Gastrocnemius medialis (tissue), 4 donors: ENCODE measurements around the gene GPER1. TPM values are rescaled to one million over a fixed set of nuclear protein-coding genes. Genes with fewer than 3 reads are reported as not detected.

ENCODE experiments used
- ATAC-seq, 2 donors: fragments of 150-250 bp; one replicate each; pipeline ENCODE4 v1.9.1; 2016
- DNase-seq, 2 donors: peaks; one replicate each; pipeline ENCODE4 v3.0.0-alpha.2; 2019
- H3K27ac ChIP-seq, 4 donors: fragments of 200-600 bp; sonication (generic); 1 replicate in 1 of 4; 2 replicates in 3 of 4; pipeline ENCODE4 v1.5.1; 2016 to 2018; ENCODE audit warnings: mild to moderate bottlenecking in 2 of 4, moderate library complexity in 1 of 4
- H3K27me3 ChIP-seq, 3 donors: fragments of 200-600 bp; sonication (generic) in 2 of 3; 1 replicate in 1 of 3; 2 replicates in 2 of 3; pipeline versions ENCODE4 v1.5.1 to v1.6.0; 2016 to 2019; ENCODE audit warnings: mild to moderate bottlenecking in 1 of 3, moderate library complexity in 1 of 3
- H3K36me3 ChIP-seq, 2 donors: fragments of 200-600 bp; sonication (generic) in 1 of 2; one replicate each; pipeline ENCODE4 v1.5.1; 2017 to 2018
- H3K4me1 ChIP-seq, 2 donors: fragments of 200-600 bp; sonication (generic) in 1 of 2; one replicate each; pipeline ENCODE4 v1.5.1; 2016 to 2017; ENCODE audit warnings: mild to moderate bottlenecking in 2 of 2
- H3K4me3 ChIP-seq, 4 donors: fragments of 200-600 bp; sonication (generic) in 3 of 4; 1 replicate in 1 of 4; 2 replicates in 3 of 4; pipeline ENCODE4 v1.5.1; 2016 to 2019; ENCODE audit warnings: mild to moderate bottlenecking in 2 of 4
- H3K9me3 ChIP-seq, 3 donors: fragments of 200-600 bp; sonication (generic) in 2 of 3; 1 replicate in 1 of 3; 2 replicates in 2 of 3; pipeline ENCODE4 v1.5.1; 2016 to 2019
- POLR2A ChIP-seq, 2 donors: fragments of 450-650 bp; IDR thresholded peaks; one replicate each; pipeline ENCODE4 v1.6.1; 2017; ENCODE audit warnings: antibody characterized with exemption in 2 of 2, mild to moderate bottlenecking in 2 of 2, moderate library complexity in 2 of 2
- in situ Hi-C, 4 donors: fragments of 200-750 bp; cut with MboI; loops; one replicate each; pipeline versions ENCODE4 v1.15.0 to v1.8.0; 2017; ENCODE audit warnings: low sequenced_read_pairs in 4 of 4
- intact Hi-C: fragments of 100-400 bp; cut with DNase I; formaldehyde crosslinking; loops from one replicate; pipeline ENCODE4 v1.15.1; 2023; ENCODE audit warnings: low total_unique reads
- total RNA-seq, 4 donors: library from RNA; depleted of rRNA; stranded (reverse); fragments of >200 nt; gene quantifications; one replicate each; pipeline versions ENCODE4 v1.1.0 to v1.2.3, GENCODE V29; 2016
- TF ChIP-seq, protein P1 (sequence below), 5 experiments: fragments of 450-650 bp in 3 of 5; fragments of 200-600 bp in 2 of 5; sonication (generic) in 2 of 5; IDR thresholded peaks in 4 of 5; conservative IDR thresholded peaks in 1 of 5; 1 replicate in 4 of 5; 2 replicates in 1 of 5; pipeline ENCODE4 v1.5.1; 2016 to 2019; ENCODE audit warnings: antibody characterized with exemption in 5 of 5, mild to moderate bottlenecking in 3 of 5, moderate library complexity in 3 of 5

The GPER1 gene
- total RNA-seq, 4 donors from 2014 or later: 0.92 to 3.2 (median 2.1) TPM

DNA sequence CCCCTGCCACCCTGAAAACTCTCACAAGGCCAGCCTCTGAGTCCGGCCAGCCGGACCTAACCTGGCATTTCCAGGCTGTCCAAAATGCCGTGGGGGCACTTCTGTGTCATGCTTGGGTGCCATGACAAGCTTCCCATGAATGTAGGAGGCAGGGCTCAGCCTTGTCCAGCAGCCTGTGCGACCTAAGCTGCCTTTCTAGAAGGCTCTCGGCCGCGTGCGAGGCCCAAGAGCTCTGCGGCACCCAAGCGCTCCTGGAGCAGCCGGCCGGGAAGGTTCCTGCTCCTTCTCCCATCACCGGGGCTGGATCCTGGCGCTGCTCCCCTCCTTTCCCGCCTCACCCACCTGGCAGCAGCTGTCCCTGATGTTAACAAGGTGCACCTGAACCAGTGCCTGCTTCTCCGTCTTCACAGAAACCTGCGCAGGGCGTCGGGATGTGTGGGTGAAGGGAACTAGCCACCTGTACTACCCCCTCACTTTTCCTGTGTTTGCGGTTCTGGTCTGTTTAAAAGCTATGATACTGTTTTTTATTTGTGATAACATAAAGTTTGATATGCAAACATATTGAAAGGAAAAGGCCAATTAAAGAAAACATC is 6.1 kb downstream of the GPER1 start:
- Histone ChIP-seq H3K4me1 (peaks cover 5 to 8% of the 10 kb centered on the region in 2 donors), H3K9me3 (no peaks in the 10 kb centered on the region), H3K27ac (no peak overlapping the region), H3K36me3 (no peaks in the 10 kb centered on the region), H3K27me3 (no peaks in the 10 kb centered on the region), H3K4me3 (no peak overlapping the region)
- TF ChIP-seq, protein P1, sequence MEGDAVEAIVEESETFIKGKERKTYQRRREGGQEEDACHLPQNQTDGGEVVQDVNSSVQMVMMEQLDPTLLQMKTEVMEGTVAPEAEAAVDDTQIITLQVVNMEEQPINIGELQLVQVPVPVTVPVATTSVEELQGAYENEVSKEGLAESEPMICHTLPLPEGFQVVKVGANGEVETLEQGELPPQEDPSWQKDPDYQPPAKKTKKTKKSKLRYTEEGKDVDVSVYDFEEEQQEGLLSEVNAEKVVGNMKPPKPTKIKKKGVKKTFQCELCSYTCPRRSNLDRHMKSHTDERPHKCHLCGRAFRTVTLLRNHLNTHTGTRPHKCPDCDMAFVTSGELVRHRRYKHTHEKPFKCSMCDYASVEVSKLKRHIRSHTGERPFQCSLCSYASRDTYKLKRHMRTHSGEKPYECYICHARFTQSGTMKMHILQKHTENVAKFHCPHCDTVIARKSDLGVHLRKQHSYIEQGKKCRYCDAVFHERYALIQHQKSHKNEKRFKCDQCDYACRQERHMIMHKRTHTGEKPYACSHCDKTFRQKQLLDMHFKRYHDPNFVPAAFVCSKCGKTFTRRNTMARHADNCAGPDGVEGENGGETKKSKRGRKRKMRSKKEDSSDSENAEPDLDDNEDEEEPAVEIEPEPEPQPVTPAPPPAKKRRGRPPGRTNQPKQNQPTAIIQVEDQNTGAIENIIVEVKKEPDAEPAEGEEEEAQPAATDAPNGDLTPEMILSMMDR (IDR thresholded peaks at IDR 0.05 in 4 of 5, conservative IDR thresholded peaks at IDR 0.05 in 1 of 5): no peak
- no peak for TF ChIP-seq POLR2A (IDR thresholded peaks at IDR 0.05)
- in situ Hi-C loops (no loop called here), intact Hi-C loops (no loop called here)
- ATAC-seq: no peak
- DNase-seq: no peak

- H3K27ac ChIP-seq: no peak overlapping the region
- no peak for TF ChIP-seq POLR2A (IDR thresholded peaks at IDR 0.05)
- TF ChIP-seq, protein P1 (IDR thresholded peaks at IDR 0.05 in 4 of 5, conservative IDR thresholded peaks at IDR 0.05 in 1 of 5): no peak
- H3K4me1 ChIP-seq: peaks cover 5 to 8% of the 10 kb centered on the region in 2 donors
- no peak overlapping the region for H3K4me3 ChIP-seq
- H3K36me3 ChIP-seq: no peaks in the 10 kb centered on the region
- H3K27me3 ChIP-seq: no peaks in the 10 kb centered on the region
- intact Hi-C loops (no loop called here), in situ Hi-C loops (no loop called here)
- DNase-seq (no peak), ATAC-seq (no peak)
- no peaks in the 10 kb centered on the region for H3K9me3 ChIP-seq
These were observed 7.0 kb downstream of the GPER1 start for GRCh38 chr7:1094870-1095269.

DNA sequence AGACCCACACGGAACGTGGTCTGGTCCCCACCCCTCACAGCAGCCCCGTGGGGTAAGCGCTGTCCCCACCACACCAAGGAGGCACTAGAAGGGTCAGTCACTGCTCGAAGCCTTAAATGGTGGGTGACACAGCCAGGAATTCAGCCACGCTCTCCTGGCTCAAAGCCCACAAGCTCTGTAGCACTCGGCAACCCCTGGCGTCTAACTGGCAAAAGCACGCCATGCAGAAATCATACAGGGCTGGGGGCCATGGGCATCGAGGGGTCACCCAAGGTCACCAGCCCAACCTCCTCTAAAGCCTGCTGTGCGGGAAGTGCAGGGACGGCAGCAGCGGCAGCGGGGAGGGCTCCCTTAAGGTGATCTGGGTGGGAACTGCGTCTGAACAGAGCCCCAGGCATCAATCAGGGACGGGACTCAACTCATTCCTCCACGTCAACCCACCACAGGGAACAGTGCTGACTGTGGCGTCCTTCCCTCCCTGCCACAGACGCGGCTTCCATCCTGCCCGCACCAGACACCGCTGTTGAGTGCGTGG is 7.8 kb downstream of the GPER1 start:
- Histone ChIP-seq H3K9me3 (no peaks in the 10 kb centered on the region), H3K36me3 (no peaks in the 10 kb centered on the region), H3K27ac (peak overlapping the region in 2 of 4 donors; percentile 38 to 58), H3K4me1 (peaks cover 5 to 8% of the 10 kb centered on the region in 2 donors), H3K4me3 (peak overlapping the region; percentile 39 to 45 (median 44)), H3K27me3 (no peaks in the 10 kb centered on the region)
- no peak for DNase-seq
- peak; percentile 6 to 15 for ATAC-seq
- intact Hi-C loops: no loop called here
- in situ Hi-C loops: no loop called here
- no peak for TF ChIP-seq POLR2A (IDR thresholded peaks at IDR 0.05)
- TF ChIP-seq, protein P1 (IDR thresholded peaks at IDR 0.05 in 4 of 5, conservative IDR thresholded peaks at IDR 0.05 in 1 of 5): no peak

- Histone ChIP-seq H3K27me3 (no peaks in the 10 kb centered on the region), H3K4me3 (peak overlapping the region; percentile 39 to 45 (median 44)), H3K9me3 (no peaks in the 10 kb centered on the region), H3K27ac (peak overlapping the region in 2 of 4 donors; percentile 38 to 58), H3K4me1 (peaks cover 5 to 8% of the 10 kb centered on the region in 2 donors), H3K36me3 (no peaks in the 10 kb centered on the region)
- peak; percentile 51 to 72 for ATAC-seq
- in situ Hi-C loops (no loop called here), intact Hi-C loops (no loop called here)
- DNase-seq: peak in 1 of 2 donors; percentile 57
- TF ChIP-seq POLR2A (IDR thresholded peaks at IDR 0.05): no peak
- TF ChIP-seq, protein P1 (IDR thresholded peaks at IDR 0.05 in 4 of 5, conservative IDR thresholded peaks at IDR 0.05 in 1 of 5): no peak
These were observed 8.5 kb downstream of the GPER1 start for GRCh38 chr7:1096156-1097119.
